Cardiac fibroblast (primary cell): Measurements from ENCODE around the gene CDX2.

Source experiments
- DNase-seq, 2 donors: peaks; one replicate each; pipeline versions ENCODE4 v3.0.0 to v3.0.0-alpha.2; 2010; ENCODE audit warnings: low read depth in 2 of 2
- H3K4me3 ChIP-seq, 2 donors: replicated peaks in 1 of 2; 1 replicate in 1 of 2; 2 replicates in 1 of 2; pipeline ENCODE4 v1.5.1; 2011; ENCODE audit warnings: low read depth in 2 of 2, low read length in 2 of 2, mild to moderate bottlenecking in 2 of 2, moderate library complexity in 1 of 2
- TF ChIP-seq, protein P1 (sequence below): IDR thresholded peaks from one replicate; pipeline ENCODE4 v1.5.1; 2011; ENCODE audit warnings: low read depth, mild to moderate bottlenecking, low read length, inconsistent platforms

The CDX2 gene

DNA sequence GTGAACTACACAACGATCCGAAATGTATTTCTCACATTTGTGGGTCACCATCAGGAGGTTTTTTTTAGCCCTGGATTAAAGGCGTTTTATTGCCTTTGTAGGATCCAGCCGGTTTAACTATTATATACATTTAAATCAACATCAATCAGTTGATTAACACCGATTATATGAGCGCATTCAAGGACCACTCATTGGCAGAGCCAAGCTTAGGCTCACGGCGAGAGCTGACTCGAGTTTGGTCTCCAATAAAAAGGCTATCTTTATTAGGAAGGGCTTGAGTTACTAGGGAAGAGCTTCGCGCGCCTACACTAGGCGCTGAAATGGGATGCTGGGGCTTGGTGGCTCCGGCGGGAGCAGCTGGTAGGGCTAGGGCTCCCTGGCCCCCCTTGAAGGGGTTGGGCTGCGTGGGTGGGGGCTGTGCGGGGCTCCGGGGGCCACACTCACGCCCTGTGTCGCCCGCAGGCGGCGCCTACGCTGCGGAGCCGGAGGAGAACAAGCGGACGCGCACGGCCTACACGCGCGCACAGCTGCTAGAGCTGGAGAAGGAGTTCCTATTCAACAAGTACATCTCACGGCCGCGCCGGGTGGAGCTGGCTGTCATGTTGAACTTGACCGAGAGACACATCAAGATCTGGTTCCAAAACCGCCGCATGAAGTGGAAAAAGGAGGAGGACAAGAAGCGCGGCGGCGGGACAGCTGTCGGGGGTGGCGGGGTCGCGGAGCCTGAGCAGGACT lies 45.2 kb downstream of the CDX2 start:
- DNase-seq = no peak
- TF ChIP-seq, protein P1, sequence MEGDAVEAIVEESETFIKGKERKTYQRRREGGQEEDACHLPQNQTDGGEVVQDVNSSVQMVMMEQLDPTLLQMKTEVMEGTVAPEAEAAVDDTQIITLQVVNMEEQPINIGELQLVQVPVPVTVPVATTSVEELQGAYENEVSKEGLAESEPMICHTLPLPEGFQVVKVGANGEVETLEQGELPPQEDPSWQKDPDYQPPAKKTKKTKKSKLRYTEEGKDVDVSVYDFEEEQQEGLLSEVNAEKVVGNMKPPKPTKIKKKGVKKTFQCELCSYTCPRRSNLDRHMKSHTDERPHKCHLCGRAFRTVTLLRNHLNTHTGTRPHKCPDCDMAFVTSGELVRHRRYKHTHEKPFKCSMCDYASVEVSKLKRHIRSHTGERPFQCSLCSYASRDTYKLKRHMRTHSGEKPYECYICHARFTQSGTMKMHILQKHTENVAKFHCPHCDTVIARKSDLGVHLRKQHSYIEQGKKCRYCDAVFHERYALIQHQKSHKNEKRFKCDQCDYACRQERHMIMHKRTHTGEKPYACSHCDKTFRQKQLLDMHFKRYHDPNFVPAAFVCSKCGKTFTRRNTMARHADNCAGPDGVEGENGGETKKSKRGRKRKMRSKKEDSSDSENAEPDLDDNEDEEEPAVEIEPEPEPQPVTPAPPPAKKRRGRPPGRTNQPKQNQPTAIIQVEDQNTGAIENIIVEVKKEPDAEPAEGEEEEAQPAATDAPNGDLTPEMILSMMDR = no peak
- H3K4me3 ChIP-seq = no peak overlapping the region

GRCh38 chr13:27922883-27923612 lies 46.1 kb downstream of the CDX2 start:
- no peak overlapping the region for H3K4me3 ChIP-seq
- TF ChIP-seq, protein P1 = no peak
- DNase-seq = no peak

DNA sequence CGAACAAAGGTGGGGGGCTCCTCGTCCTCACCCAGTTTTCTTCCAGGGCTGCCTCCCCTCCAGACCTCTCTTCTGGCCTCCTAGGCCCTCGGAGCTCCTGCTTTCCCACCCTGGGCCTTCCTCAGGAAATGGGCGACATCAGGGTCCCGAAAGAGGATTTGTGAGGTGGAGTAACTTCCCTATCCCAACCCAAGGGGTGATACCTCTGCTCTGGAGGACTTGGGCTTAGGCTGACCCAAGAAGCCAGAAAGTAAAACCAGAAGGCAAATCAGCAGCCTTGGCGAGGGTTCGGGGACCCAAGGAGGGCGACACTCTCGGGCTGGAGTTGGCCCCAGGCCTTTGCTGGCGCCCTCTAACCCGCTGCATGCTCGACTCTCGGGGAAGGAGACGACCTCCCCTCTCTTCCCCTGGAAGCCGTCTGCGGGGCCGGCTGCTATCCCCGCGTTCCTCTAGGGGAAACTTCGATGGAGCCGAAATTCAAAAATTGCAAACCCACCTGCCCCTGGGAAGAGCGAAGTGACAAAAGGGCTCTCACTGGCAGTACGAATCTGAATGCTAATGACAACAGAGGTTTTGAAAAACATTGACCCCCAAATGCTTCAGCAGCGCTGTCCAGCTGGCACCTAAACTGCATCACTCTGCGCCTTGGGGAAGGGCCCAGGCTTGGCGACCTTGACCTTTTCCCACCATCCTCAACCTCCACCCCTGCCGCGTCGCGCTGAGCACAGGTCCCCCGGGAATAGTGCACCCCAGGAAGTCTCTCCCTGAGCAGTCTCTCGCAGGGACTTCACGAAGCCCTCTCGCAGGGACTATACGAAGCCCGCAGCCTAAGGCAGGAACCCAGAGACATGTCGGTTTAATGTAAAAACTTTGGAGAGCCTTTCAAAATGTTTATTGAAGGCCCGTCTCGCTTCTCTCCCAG lies 46.9 kb downstream of the CDX2 start:
- TF ChIP-seq, protein P1 = no peak
- no peak overlapping the region for H3K4me3 ChIP-seq
- no peak for DNase-seq

GRCh38 chr13:27921421-27921960 lies 47.6 kb downstream of the CDX2 start:
- TF ChIP-seq, protein P1 = no peak
- DNase-seq = no peak
- peak overlapping the region in 1 of 2 donors; percentile 25 for H3K4me3 ChIP-seq

- TF ChIP-seq, protein P1 = no peak
- peak in 1 of 2 donors; percentile 26 for DNase-seq
- H3K4me3 ChIP-seq = peak overlapping the region in 1 of 2 donors; percentile 25
These were observed 48.3 kb downstream of the CDX2 start for GRCh38 chr13:27920677-27921420.
